Activated CD8-positive, alpha-beta T cell treated with anti-CD3 and anti-CD28 coated beads for 36 hours (primary cell): Measurements from ENCODE around the gene PSME3. TPM values are rescaled to one million over a fixed set of nuclear protein-coding genes. Genes with fewer than 3 reads are reported as not detected.
"Not testable (repeated sequence)": the region's sequence is repeated elsewhere in the genome, so short reads cannot be mapped to it uniquely, and the experiment has no call there.

Source experiments
- ATAC-seq: fragments of 200-7000 bp; cut with Tn5 transposase; one replicate; pipeline ENCODE4 v1.10.0; 2021; ENCODE audit warnings: mild to moderate bottlenecking, moderate library complexity
- CTCF ChIA-PET: fragments of 350-600 bp; sonication (Branson Sonifier 250); formaldehyde crosslinking; loops from one replicate; lab custom pipeline; 2021; ENCODE audit warnings: antibody characterized with exemption; lab: Charles Lee
- POLR2A ChIA-PET: fragments of 350-600 bp; sonication (Branson Sonifier 250); formaldehyde crosslinking; loops from one replicate; lab custom pipeline; 2021; ENCODE audit warnings: antibody characterized with exemption; lab: Charles Lee
- DNase-seq: peaks from one replicate; pipeline ENCODE4 v3.0.0-alpha.2; 2020
- H3K27ac Mint-ChIP-seq: one replicate; pipeline ENCODE4 v1.8.0; 2021; ENCODE audit warnings: mild to moderate bottlenecking, mixed read lengths
- H3K27me3 Mint-ChIP-seq: one replicate; pipeline ENCODE4 v1.8.0; 2021; ENCODE audit warnings: mixed read lengths
- H3K36me3 Mint-ChIP-seq: one replicate; pipeline ENCODE4 v1.8.0; 2021; ENCODE audit warnings: low read depth, mixed read lengths
- H3K4me1 Mint-ChIP-seq: one replicate; pipeline ENCODE4 v1.8.0; 2021; ENCODE audit warnings: low read depth, mixed read lengths
- H3K4me3 Mint-ChIP-seq: one replicate; pipeline ENCODE4 v1.8.0; 2021; ENCODE audit warnings: mild to moderate bottlenecking, moderate library complexity, mixed read lengths
- H3K9me3 Mint-ChIP-seq: one replicate; pipeline ENCODE4 v1.8.0; 2021; ENCODE audit warnings: mixed read lengths
- intact Hi-C: fragments of 100-400 bp; cut with micrococcal nuclease; formaldehyde crosslinking; loops from one replicate; pipeline ENCODE4 v1.10.0; 2022
- total RNA-seq, 2 experiments: library from RNA; stranded (reverse); gene quantifications; one replicate each; pipeline ENCODE4 v1.2.3, GENCODE V29; 2021
- TF ChIP-seq, protein P1 (sequence below): fragments of 200-600 bp; IDR thresholded peaks from one replicate; pipeline ENCODE4 v1.8.0; 2022; ENCODE audit warnings: antibody characterized with exemption, mild to moderate bottlenecking

The PSME3 gene
- total RNA-seq, 2 experiments from 2014 or later = 124 to 132 TPM

DNA sequence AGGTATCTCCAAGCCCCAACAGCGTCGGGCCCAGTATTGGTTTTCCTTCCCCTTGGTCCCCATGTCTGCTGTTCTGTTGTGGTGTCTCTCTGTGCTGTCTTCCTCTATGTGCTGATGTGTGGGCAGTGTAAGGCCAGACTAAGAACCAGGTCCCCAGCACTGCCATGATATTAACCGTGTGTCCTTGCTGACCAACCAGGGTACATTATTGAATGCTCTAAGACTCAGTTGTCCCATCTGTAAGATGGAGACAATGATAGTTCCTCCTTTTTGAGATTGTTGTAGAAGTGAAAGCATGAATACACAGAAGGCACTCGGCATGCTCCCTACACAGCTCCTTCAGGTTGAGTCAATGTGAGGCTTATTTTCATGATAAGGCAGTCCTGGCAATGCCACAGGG is 38.5 kb downstream of the PSME3 start:
- no peaks in the 10 kb centered on the region for H3K36me3 Mint-ChIP-seq
- no peak overlapping the region for H3K27ac Mint-ChIP-seq
- CTCF ChIA-PET = no interaction called here
- ATAC-seq (no peak), DNase-seq (no peak)
- TF ChIP-seq, protein P1, sequence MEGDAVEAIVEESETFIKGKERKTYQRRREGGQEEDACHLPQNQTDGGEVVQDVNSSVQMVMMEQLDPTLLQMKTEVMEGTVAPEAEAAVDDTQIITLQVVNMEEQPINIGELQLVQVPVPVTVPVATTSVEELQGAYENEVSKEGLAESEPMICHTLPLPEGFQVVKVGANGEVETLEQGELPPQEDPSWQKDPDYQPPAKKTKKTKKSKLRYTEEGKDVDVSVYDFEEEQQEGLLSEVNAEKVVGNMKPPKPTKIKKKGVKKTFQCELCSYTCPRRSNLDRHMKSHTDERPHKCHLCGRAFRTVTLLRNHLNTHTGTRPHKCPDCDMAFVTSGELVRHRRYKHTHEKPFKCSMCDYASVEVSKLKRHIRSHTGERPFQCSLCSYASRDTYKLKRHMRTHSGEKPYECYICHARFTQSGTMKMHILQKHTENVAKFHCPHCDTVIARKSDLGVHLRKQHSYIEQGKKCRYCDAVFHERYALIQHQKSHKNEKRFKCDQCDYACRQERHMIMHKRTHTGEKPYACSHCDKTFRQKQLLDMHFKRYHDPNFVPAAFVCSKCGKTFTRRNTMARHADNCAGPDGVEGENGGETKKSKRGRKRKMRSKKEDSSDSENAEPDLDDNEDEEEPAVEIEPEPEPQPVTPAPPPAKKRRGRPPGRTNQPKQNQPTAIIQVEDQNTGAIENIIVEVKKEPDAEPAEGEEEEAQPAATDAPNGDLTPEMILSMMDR = no peak
- H3K27me3 Mint-ChIP-seq = peaks cover 6% of the 10 kb centered on the region
- intact Hi-C loops = no loop called here
- H3K4me3 Mint-ChIP-seq = no peak overlapping the region
- H3K4me1 Mint-ChIP-seq = no peaks in the 10 kb centered on the region
- peaks cover 2% of the 10 kb centered on the region for H3K9me3 Mint-ChIP-seq
- POLR2A ChIA-PET = no interaction called here

DNA sequence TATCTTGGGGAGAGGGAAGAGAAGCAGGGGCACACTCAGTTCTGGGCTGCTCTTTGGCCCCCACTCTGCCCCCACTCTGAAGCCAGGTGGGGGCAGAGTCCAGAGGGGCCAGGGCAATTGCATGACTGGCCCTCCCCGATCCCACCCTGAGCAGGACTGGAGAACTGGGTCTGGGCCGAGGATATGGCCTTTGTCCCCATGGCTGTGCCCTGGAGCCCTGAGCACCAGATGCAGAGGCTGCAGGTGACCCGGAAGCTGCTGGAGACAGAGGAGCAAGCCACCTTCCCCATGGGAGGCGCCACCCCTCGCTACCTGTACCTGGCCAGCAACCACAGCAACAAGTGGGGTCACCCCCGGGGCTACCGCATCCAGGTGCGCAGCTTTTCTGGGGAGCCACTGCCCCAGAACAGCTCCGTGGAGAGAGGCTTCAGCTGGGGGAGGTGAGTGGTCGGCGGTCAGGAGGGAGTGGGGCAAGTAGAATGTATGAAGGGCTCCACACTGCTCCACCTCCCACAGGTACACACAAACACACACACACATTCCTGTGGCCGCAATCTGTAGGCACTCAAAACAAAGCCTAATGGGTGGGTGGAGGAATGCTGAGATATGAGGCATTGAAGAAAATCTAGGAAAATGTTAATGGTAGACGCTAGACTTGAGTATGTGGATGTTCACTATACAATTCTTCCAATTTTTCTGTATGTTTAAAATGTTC is 39.2 kb downstream of the PSME3 start:
- DNase-seq (no peak), ATAC-seq (no peak)
- POLR2A ChIA-PET = no interaction called here
- CTCF ChIA-PET = no interaction called here
- H3K27ac Mint-ChIP-seq = no peak overlapping the region
- no peaks in the 10 kb centered on the region for H3K36me3 Mint-ChIP-seq
- intact Hi-C loops = no loop called here
- TF ChIP-seq, protein P1 = no peak
- H3K27me3 Mint-ChIP-seq = peaks cover 9% of the 10 kb centered on the region
- peaks cover 2% of the 10 kb centered on the region for H3K9me3 Mint-ChIP-seq
- no peaks in the 10 kb centered on the region for H3K4me1 Mint-ChIP-seq
- no peak overlapping the region for H3K4me3 Mint-ChIP-seq

DNA sequence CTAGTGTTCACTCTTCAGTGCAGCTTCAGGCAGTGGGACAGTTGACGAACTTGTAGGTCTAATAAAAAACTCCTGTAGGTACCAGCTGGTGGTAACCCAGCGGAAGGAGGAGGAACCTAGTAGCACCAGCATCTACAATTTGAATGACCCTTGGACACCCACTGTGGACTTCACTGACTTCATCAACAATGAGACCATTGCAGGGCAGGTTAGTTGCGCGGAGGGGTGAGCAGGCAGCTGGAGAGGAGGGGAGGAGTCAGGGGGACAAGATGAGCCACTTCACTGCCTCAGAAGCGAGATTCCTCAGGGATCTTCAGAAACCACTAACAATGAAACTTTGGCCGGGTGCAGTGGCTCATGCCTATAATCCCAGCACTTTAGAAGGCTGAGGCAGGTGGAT is 40.1 kb downstream of the PSME3 start:
- Mint-ChIP-seq H3K27me3 (peaks cover 9% of the 10 kb centered on the region), H3K9me3 (peaks cover 2% of the 10 kb centered on the region), H3K4me3 (no peak overlapping the region), H3K4me1 (no peaks in the 10 kb centered on the region), H3K36me3 (no peaks in the 10 kb centered on the region), H3K27ac (no peak overlapping the region)
- DNase-seq (no peak), ATAC-seq (no peak)
- intact Hi-C loops = no loop called here
- CTCF ChIA-PET = no interaction called here
- TF ChIP-seq, protein P1 = no peak
- POLR2A ChIA-PET = interaction anchor here (0.6 kb wide), 1 partner anchor 56 kb away, joined by 3 read pairs; no protein-coding TSS in a partner anchor

DNA sequence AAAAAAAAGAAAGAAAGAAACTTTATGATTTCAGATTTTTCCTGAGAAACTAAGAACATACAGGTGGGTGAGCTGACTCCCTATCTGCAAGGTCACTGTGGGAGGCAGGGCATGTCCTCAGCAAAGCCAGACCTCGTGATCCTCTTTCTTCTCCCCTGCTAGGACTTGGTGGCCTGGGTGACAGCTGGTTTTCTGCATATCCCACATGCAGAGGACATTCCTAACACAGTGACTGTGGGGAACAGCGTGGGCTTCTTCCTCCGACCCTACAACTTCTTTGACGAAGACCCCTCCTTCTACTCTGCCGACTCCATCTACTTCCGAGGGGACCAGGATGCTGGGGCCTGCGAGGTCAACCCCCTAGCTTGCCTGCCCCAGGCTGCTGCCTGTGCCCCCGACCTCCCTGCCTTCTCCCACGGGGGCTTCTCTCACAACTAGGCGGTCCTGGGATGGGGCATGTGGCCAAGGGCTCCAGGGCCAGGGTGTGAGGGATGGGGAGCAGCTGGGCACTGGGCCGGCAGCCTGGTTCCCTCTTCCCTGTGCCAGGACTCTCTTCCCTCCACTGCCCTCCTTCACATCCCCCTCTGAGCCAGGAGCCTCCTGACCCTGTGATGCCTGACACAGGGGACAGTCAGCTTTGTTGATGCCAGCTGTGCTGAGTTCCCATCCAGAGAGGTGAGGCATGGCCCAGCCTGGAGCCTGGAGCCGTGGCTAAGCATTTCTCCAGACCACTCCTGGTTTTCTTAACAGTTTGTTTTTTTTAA is 40.9 kb downstream of the PSME3 start:
- H3K27me3 Mint-ChIP-seq, DNase-seq, POLR2A ChIA-PET, H3K4me1 Mint-ChIP-seq, CTCF ChIA-PET, ATAC-seq, H3K36me3 Mint-ChIP-seq, H3K9me3 Mint-ChIP-seq, H3K4me3 Mint-ChIP-seq, intact Hi-C loops, H3K27ac Mint-ChIP-seq: not testable (repeated sequence)

DNA sequence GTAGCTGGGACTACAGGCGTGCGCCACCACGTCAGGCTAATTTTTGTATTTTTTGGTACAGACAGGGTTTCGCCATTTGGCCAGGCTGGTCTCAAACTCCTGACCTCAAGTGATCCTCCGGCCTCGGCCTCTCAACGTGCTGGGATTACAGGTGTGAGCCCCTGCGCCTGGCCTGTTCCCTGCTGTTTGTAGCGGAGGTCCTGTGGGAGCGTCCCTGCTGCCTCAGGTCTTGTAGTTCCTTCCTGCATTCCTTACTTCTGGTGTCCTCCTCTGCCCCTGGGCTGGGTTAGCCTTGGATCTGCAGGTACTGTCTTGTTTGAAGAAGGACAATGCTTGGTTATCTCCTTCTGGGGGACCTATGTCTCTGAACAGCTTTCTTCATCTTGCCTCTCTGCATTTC is 43.8 kb downstream of the PSME3 start:
- Mint-ChIP-seq H3K27ac (no peak overlapping the region), H3K4me1 (no peaks in the 10 kb centered on the region), H3K27me3 (peaks cover 9% of the 10 kb centered on the region), H3K9me3 (no peaks in the 10 kb centered on the region), H3K36me3 (no peaks in the 10 kb centered on the region), H3K4me3 (no peak overlapping the region)
- ATAC-seq (no peak), DNase-seq (no peak)
- intact Hi-C loops = no loop called here
- TF ChIP-seq, protein P1 = no peak
- ChIA-PET CTCF (no interaction called here), POLR2A (no interaction called here)
